HCT116 (cell line): Measurements from ENCODE around the gene KIF3C. TPM values are rescaled to one million over a fixed set of nuclear protein-coding genes. Genes with fewer than 3 reads are reported as not detected.

Experiments
- ATAC-seq: fragments of 200-7000 bp; cut with Tn5 transposase; 2 replicates; pipeline ENCODE4 v1.9.1; 2020; ENCODE audit warnings: mild to moderate bottlenecking, moderate library complexity
- BruUV-seq: library from RNA; stranded (reverse); fragments of 400-500 nt; replicated peaks from 2 replicates; lab custom pipeline; 2021; lab: Mats Ljungman, UMichigan
- CTCF ChIA-PET: fragments of 300-600 bp; sonication (Branson Sonifier 250); formaldehyde crosslinking; loops from one replicate; lab custom pipeline; 2021; ENCODE audit warnings: antibody characterized with exemption; lab: Charles Lee
- POLR2A ChIA-PET: fragments of 300-600, 350-600 bp; sonication (Branson Sonifier 250); formaldehyde crosslinking; loops from one replicate; lab custom pipeline; 2021; ENCODE audit warnings: antibody characterized with exemption; lab: Charles Lee
- RAD21 ChIA-PET, 2 experiments: fragments of 300-600 bp; sonication (Branson Sonifier 250); formaldehyde crosslinking; loops; one replicate each; lab custom pipeline; 2023; ENCODE audit warnings: low total read pairs in 2 of 2; ENCODE audit not compliant: uncharacterized antibody in 2 of 2, unreplicated experiment in 2 of 2, low non-redundant PET in 1 of 2; lab: Charles Lee
- DNase-seq: peaks from one replicate; pipeline ENCODE4 v3.0.0-alpha.2; 2010; ENCODE audit warnings: low read depth, low spot score
- H2AFZ ChIP-seq: fragments of 200-600 bp; shearing (Covaris generic), sonication (generic); 2 replicates; pipeline ENCODE4 v1.6.1; 2017; ENCODE audit warnings: low read depth, mixed run types, mixed read lengths, antibody characterized with exemption, low read length; ENCODE audit not compliant: poor library complexity, severe bottlenecking
- H3K27ac ChIP-seq: 2 replicates; pipeline ENCODE4 v1.5.1; 2012; ENCODE audit warnings: low read depth, low read length
- H3K27me3 ChIP-seq: fragments of 200-600 bp; sonication (generic); 2 replicates; pipeline ENCODE4 v1.6.1; 2016; ENCODE audit warnings: mixed run types, low read length, mixed read lengths; ENCODE audit not compliant: insufficient read depth
- H3K36me3 ChIP-seq, 2 experiments: fragments of 200-500 bp in 1 of 2; fragments of 200-600 bp in 1 of 2; sonication (Bioruptor generic) in 1 of 2; sonication (generic) in 1 of 2; 2 replicates each; pipeline versions ENCODE4 v1.5.1 to v1.6.1; 2014 to 2016; ENCODE audit warnings: low read length in 2 of 2, inconsistent platforms in 1 of 2, mixed read lengths in 1 of 2, mixed run types in 1 of 2; ENCODE audit not compliant: insufficient read depth in 2 of 2, control insufficient read depth in 1 of 2
- H3K4me1 ChIP-seq, 2 experiments: fragments of 200-600 bp in 1 of 2; sonication (generic) in 1 of 2; 2 replicates each; pipeline versions ENCODE4 v1.5.1 to v1.6.1; 2012 to 2017; ENCODE audit warnings: low read length in 2 of 2, inconsistent platforms in 1 of 2, mild to moderate bottlenecking in 1 of 2, mixed read lengths in 1 of 2, mixed run types in 1 of 2, moderate library complexity in 1 of 2; ENCODE audit not compliant: insufficient read depth in 2 of 2, control insufficient read depth in 1 of 2
- H3K4me2 ChIP-seq: fragments of 200-600 bp; sonication (generic); 2 replicates; pipeline ENCODE4 v1.6.1; 2017; ENCODE audit warnings: mixed run types, low read length, mixed read lengths
- H3K4me3 ChIP-seq, 2 experiments: fragments of 200-600 bp in 1 of 2; sonication (generic) in 1 of 2; replicated peaks in 1 of 2; 2 replicates each; pipeline ENCODE4 v1.5.1; 2011 to 2016; ENCODE audit warnings: low read length in 2 of 2, control low read depth in 1 of 2, low read depth in 1 of 2, mild to moderate bottlenecking in 1 of 2, mixed read lengths in 1 of 2, mixed run types in 1 of 2
- H3K79me2 ChIP-seq: fragments of 200-600 bp; sonication (generic); 2 replicates; pipeline ENCODE4 v1.6.1; 2017; ENCODE audit warnings: mild to moderate bottlenecking, mixed run types, low read length, moderate library complexity, mixed read lengths; ENCODE audit not compliant: insufficient read depth
- H3K9ac ChIP-seq: fragments of 200-600 bp; sonication (generic); 2 replicates; pipeline ENCODE4 v1.6.1; 2016; ENCODE audit warnings: low read length, mixed read lengths
- H3K9me2 ChIP-seq: fragments of 200-600 bp; sonication (generic), shearing (Covaris generic); 2 replicates; pipeline ENCODE4 v1.6.1; 2017; ENCODE audit warnings: mixed run types, mild to moderate bottlenecking, moderate library complexity; ENCODE audit not compliant: insufficient read depth
- H3K9me3 ChIP-seq, 2 experiments: fragments of 200-500 bp in 1 of 2; fragments of 200-600 bp in 1 of 2; sonication (Bioruptor generic) in 1 of 2; sonication (generic) in 1 of 2; 2 replicates each; pipeline ENCODE4 v1.6.1; 2014 to 2017; ENCODE audit warnings: low read length in 2 of 2, mixed read lengths in 2 of 2, inconsistent platforms in 1 of 2, low read depth in 1 of 2, mild to moderate bottlenecking in 1 of 2, mixed run types in 1 of 2, moderate library complexity in 1 of 2; ENCODE audit not compliant: control insufficient read depth in 1 of 2, insufficient read depth in 1 of 2
- H4K20me1 ChIP-seq: fragments of 200-600 bp; sonication (generic), shearing (Covaris generic); 2 replicates; pipeline ENCODE4 v1.6.1; 2017; ENCODE audit warnings: mixed run types, mild to moderate bottlenecking, moderate library complexity; ENCODE audit not compliant: insufficient read depth
- EGR1 ChIP-seq: IDR thresholded peaks from 2 replicates; pipeline ENCODE4 v1.6.1; 2012; ENCODE audit warnings: low read depth
- SIN3A ChIP-seq: IDR thresholded peaks from 2 replicates; pipeline ENCODE4 v1.6.1; 2012; ENCODE audit warnings: low read depth
- ZFX ChIP-seq: fragments of 450-650 bp; IDR thresholded peaks from 2 replicates; pipeline ENCODE4 v1.6.1; 2017
- intact Hi-C: fragments of 100-400 bp; cut with micrococcal nuclease; formaldehyde crosslinking; loops from 2 replicates; pipeline ENCODE4 v1.10.0; 2022
- total RNA-seq: library from RNA; stranded (reverse); gene quantifications from one replicate; pipeline ENCODE4 v1.2.1, GENCODE V29; 2021; ENCODE audit not compliant: unreplicated experiment
- TF ChIP-seq, protein P1 (sequence below): IDR thresholded peaks from 2 replicates; pipeline ENCODE4 v1.6.1; 2012

Gene KIF3C
- total RNA-seq, 1 experiment from 2014 or later: 5.4 TPM

- Histone ChIP-seq H3K27me3 (no peaks in the 10 kb centered on the region), H3K36me3 (no peaks in the 10 kb centered on the region), H3K4me3 (peak overlapping the region; percentile 94 to 95), H2AFZ (no peak overlapping the region), H3K4me1 (peaks cover 13 to 19% of the 10 kb centered on the region in 2 experiments; a peak in 3 of 4 replicates), H3K79me2 (peaks cover 54% of the 10 kb centered on the region), H3K9me3 (no peaks in the 10 kb centered on the region)
- POLR2A ChIA-PET: interaction anchor here (0.8 to 1.5 kb wide), 8 partner anchors 7 to 468 kb away, joined by 3 to 7 read pairs (median 4); partner anchors contain the start of gene SELENOI
- ATAC-seq: peak; percentile 56
- TF ChIP-seq, protein P1, sequence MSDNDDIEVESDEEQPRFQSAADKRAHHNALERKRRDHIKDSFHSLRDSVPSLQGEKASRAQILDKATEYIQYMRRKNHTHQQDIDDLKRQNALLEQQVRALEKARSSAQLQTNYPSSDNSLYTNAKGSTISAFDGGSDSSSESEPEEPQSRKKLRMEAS: 0 out of 2 replicates have a peak, but pooled peaks have one; percentile 35
- TF ChIP-seq SIN3A (peak; percentile 24; the same call in 1 of the 2 replicates), EGR1 (no peak), ZFX (peak; percentile 23; the same call in 1 of the 2 replicates)
- TF ChIP-seq, all 23 proteins: peak for 3
- peak overlapping the region; percentile 94 for H3K9ac ChIP-seq
- H3K9me2 ChIP-seq: no peaks in the 10 kb centered on the region
- TSS peak; percentile 62 for BruUV-seq
- RAD21 ChIA-PET: no interaction called here
- H4K20me1 ChIP-seq: 0 out of 2 replicates have a peak, but pooled peaks cover 4% of the 10 kb centered on the region
- peak overlapping the region; percentile 87 for H3K4me2 ChIP-seq
- CTCF ChIA-PET: interaction anchor here (0.9 to 1.1 kb wide), 2 partner anchors 26 to 28 kb away, joined by 3 read pairs; no protein-coding TSS in a partner anchor
- DNase-seq: peak; percentile 42
- intact Hi-C loops: no loop called here
- H3K27ac ChIP-seq: peak overlapping the region; percentile 92
Observed at GRCh38 chr2:25877431-25878360, 104.6 kb downstream of the KIF3C start.

Other genes starting within 250 kb of the KIF3C start
- 29.2 TPM for gene ASXL2, start 104.0 kb downstream of the KIF3C start, total RNA-seq
- 167 TPM for gene RAB10, start 51.6 kb upstream of the KIF3C start, total RNA-seq
- 13.3 TPM for gene GAREM2, start 190.6 kb upstream of the KIF3C start, total RNA-seq